ENCODE data around the gene RXFP2.

The RXFP2 gene

GRCh38 chr13:31768351-31768750, 29.0 kb downstream of the RXFP2 start:
- no peak for DNase-seq

GRCh38 chr13:31769575-31769974, 30.2 kb downstream of the RXFP2 start:
- DNase-seq: no peak

- DNase-seq: no peak
Measured at GRCh38 chr13:31772231-31772630, 32.9 kb downstream of the RXFP2 start.

GRCh38 chr13:31773538-31773937, 34.2 kb downstream of the RXFP2 start:
- no peak for DNase-seq

- DNase-seq: no peak
Measured at GRCh38 chr13:31774186-31774750, 34.9 kb downstream of the RXFP2 start.

- no peak for DNase-seq
Measured at GRCh38 chr13:31775148-31775547, 35.8 kb downstream of the RXFP2 start.

GRCh38 chr13:31775686-31776085, 36.4 kb downstream of the RXFP2 start:
- DNase-seq: no peak

- no peak for DNase-seq
Measured at GRCh38 chr13:31781064-31781463, 41.7 kb downstream of the RXFP2 start.

- no peak for DNase-seq
Measured at GRCh38 chr13:31786011-31786410, 46.7 kb downstream of the RXFP2 start.

- no peak for DNase-seq
Measured at GRCh38 chr13:31790992-31791391, 51.7 kb downstream of the RXFP2 start.

- no peak for DNase-seq
Measured at GRCh38 chr13:31793246-31793645, 53.9 kb downstream of the RXFP2 start.

- DNase-seq: no peak
Measured at GRCh38 chr13:31794452-31794851, 55.1 kb downstream of the RXFP2 start.

GRCh38 chr13:31797154-31797775, 57.9 kb downstream of the RXFP2 start:
- no peak for DNase-seq

GRCh38 chr13:31798189-31798588, 58.9 kb downstream of the RXFP2 start:
- no peak for DNase-seq

- DNase-seq: no peak
Measured at GRCh38 chr13:31801088-31801487, 61.8 kb downstream of the RXFP2 start.

GRCh38 chr13:31803311-31803710, 64.0 kb downstream of the RXFP2 start:
- DNase-seq: peak; percentile 10

GRCh38 chr13:31805841-31806240, 66.5 kb downstream of the RXFP2 start:
- no peak for DNase-seq

GRCh38 chr13:31807090-31807541, 67.8 kb downstream of the RXFP2 start:
- peak; percentile 16 for DNase-seq

GRCh38 chr13:31814536-31814935, 75.2 kb downstream of the RXFP2 start:
- DNase-seq: no peak

- DNase-seq: no peak
Measured at GRCh38 chr13:31815361-31816144, 76.2 kb downstream of the RXFP2 start.

GRCh38 chr13:31818236-31818635, 78.9 kb downstream of the RXFP2 start:
- DNase-seq: no peak

GRCh38 chr13:31824705-31825517, 85.6 kb downstream of the RXFP2 start:
- peak; percentile 21 for DNase-seq

GRCh38 chr13:31826521-31826920, 87.2 kb downstream of the RXFP2 start:
- DNase-seq: no peak

Data from hematopoietic multipotent progenitor cell treated with erythropoietin and hydrocortisone succinate and interleukin-3 and kit ligand, for 8 days (in vitro differentiated cells).